Fibroblast of gingiva (primary cell): ENCODE results near the gene ZNF839.
"Not testable (repeated sequence)": the region's sequence is repeated elsewhere in the genome, so short reads cannot be mapped to it uniquely, and the experiment has no call there.

Experiments
- DNase-seq: peaks from one replicate; pipeline ENCODE4 v3.0.0-alpha.2; 2011; ENCODE audit warnings: low read depth

Gene ZNF839

GRCh38 chr14:102314242-102315011, 5.1 kb upstream of the ZNF839 start:
- DNase-seq = peak; percentile 77

DNA sequence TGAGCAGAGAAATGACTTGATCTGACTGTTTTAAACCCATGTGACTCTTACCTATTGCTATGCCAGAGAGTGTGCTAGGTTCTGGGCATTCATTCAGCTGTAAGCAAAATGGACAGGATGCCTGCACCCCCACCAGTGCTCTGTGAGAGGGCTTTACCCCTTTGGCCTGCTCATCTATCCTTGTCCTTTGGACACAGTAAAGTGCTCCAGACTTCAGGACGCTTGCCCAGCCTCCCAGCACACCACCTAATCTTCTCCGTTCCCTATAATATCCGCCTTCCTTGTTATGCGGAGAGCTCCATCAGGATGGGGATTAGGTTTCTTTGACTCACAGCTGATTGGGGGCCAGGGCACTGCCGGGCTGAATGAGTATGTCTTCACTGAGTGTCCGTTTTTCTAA, 4.4 kb upstream of the ZNF839 start:
- DNase-seq = no peak

DNA sequence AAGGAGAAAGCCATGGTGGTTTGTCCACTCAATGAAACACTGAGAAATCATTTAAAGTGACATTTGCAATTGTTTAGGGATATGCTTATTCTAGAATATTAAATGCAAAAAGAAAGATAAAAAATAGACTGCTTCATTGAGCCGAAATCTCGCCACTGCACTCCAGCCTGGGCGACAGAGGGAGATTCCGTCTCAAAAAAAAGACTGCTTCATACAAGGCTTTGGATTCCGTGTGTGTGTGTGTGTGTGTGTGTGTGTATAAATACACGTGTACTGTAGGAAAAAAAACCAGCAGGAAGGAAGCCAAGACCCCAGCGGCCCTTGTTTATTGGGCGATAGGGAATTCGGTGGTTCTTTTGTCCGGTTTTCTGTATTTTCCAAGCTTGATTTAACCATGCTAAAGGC, 3.2 kb upstream of the ZNF839 start:
- peak; percentile 74 for DNase-seq

DNA sequence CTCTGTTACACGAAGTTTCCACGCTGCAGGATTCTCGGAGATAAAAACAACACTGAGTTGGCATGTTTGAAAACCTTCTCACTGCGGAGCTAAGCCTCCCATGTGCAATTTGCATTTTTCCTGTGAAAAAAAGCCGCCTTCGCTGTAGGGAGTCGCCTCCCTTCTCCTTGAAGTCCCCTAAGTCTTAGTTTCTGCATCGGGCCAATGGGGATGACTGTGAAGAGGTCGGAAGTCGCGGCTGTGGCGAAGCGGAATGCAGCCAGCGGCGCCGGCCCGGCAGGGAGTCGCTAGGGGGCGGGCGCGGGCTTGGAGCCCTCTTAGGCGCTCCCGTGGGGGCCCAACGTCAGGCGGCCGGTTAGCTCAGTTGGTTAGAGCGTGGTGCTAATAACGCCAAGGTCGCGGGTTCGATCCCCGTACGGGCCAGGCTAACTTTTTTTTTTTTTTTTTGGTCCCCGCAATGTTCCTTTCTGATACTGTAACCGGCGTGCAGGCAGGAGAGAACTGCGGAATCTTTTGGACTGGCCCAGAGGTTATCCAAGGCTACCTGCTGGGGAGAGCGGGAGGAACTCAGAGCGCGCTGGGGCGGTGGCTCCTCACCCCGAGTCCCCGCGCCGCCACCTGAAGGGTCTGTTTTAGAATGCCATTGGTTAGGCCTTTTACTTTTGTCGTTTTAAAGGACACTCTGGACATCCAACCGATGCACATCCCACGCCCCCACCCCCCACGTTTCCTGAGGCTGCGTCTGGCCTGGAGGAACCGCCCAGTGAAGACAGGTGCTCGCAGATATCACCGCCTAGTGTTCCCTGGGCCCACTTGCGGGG, 2.6 kb upstream of the ZNF839 start:
- DNase-seq = peak; percentile 90

GRCh38 chr14:102317564-102318248, 1.8 kb upstream of the ZNF839 start:
- no peak for DNase-seq

GRCh38 chr14:102318781-102319276, 717 bp upstream of the ZNF839 start:
- DNase-seq = no peak

DNA sequence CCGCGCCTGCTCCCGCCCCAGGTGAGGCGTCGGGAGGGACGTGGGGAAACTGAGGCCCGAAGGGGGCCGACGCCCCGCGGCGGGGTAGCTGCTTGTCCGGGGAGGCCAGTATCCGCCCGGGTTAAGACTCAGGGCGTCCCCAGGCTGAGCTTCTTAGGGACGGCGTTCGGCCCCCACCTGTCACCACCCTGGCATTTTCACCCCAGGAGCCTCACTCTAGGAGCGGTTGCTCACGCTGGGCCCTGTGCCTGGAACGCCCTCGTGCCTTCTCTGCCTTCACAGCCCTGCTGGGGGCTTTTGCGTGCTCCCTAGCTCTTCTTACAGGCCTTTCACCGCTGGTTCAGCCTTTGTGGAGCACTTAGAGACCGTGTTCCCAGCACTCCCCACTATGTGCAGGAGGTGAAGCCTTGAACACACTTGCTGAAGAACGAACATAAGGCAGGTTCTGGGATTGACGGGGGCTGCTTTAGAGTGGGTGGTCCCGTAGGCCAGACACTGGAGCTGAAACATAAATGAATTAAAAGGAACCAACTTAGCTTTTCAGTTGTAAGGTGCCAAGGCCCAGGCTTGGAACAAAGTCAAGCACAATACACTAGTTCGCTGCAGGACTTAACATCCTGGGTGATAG, 601 bp downstream of the ZNF839 start:
- DNase-seq = peak; percentile 44

DNA sequence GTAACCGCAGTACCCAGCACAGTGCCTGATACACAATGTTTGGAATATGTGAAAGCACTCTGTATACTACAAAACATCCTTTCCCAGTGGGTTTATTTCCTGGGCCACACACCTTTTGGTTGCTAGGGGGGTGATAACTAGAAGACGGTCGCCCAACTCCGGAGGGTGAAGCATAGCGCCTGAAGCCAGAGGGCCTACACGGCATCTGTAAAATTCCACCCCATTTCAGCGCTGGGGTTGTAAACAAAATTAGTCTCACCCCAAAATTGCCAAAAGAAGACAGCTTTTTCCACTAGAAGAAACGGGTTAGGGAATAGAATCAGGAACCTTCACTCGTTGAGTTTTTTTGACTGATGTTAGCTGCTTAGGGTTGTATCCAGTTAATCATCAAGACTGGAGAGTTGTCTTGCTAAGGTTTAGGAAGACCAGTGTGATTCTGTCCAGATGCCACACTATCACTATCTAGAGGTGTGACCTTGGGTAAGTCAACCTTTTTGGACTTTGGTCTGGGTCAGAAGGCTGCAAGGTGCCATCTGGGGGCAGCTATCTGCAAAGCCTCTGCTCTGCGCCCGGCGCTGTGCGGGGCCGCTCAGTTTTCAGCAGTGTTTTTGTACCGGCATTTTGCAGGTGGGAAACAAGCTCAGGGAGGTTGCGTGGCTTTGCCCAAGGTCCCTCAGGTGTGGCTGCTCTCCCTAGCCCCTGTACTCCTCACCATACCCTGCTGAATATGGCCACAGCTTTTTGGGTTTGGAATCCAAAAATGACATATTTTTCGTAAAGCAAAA, 1.3 kb downstream of the ZNF839 start:
- DNase-seq = no peak

- DNase-seq = no peak
These were observed 2.2 kb downstream of the ZNF839 start for GRCh38 chr14:102321456-102322422.

GRCh38 chr14:102323102-102323501, 3.6 kb downstream of the ZNF839 start:
- peak; percentile 89 for DNase-seq

DNA sequence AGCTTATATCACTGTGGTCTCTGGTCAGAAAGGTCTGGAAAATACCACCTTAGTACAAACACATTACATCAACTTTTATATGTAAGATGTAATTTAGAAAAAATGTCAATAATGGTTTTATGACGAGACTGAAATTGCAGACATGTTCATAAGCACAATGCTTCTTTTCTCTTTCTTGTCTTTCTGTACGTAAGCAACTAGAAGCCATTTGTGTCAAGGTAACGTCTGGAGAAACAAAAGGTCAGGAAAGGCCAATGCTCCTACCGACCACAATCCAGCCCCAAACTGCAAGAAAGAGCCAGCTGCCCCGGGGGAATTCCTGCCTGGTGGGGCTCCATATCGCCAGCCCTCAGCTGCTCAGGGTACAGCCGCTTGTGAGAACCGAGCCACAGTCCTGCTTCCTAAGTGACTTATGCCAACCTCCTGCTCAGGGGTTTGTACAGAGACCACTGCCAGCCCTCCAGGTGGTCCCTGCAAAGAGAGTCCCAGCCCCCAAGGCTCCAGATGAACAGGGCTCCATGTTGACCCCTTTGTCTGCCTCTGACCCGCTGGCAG, 6.3 kb downstream of the ZNF839 start:
- DNase-seq = no peak

- no peak for DNase-seq
These were observed 7.0 kb downstream of the ZNF839 start for GRCh38 chr14:102326583-102326982.

DNA sequence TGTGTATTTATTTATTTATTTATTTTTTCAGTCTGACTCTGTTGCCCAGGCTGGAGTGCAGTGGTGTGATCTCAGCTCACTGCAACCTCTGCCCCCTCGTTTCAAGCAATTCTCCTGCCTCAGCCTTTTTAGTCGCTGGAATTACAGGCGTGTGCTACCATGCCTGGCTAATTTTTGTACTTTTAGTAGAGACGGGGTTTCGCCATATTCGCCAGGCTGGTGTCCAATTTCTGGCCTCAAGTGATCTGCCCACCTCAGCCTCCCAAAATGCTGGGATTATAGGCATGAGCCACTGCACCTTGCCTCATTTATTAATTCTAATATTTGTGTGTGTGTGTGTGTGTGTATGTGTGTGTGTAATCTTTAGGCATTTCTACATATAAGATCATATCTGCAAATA, 9.8 kb downstream of the ZNF839 start:
- DNase-seq = not testable (repeated sequence)

DNA sequence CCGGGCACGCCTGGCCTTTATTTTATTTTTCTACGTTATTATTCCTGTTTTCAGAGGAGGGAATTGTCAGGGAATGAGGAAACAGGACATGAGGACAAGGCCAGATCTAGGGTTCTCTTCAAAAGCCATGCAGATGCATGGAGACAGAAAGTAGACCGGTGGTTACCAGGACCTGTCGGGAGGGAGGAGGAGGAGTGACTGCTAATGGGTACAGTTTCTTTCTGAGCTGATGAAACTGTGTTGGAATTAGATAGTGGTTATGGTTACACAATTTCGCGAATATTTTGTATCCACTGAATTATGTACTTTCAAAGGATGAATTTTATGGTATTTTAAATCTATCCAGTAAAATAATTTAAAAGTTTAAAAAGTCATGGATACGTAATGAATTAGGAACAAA, 11.3 kb downstream of the ZNF839 start:
- DNase-seq = no peak

DNA sequence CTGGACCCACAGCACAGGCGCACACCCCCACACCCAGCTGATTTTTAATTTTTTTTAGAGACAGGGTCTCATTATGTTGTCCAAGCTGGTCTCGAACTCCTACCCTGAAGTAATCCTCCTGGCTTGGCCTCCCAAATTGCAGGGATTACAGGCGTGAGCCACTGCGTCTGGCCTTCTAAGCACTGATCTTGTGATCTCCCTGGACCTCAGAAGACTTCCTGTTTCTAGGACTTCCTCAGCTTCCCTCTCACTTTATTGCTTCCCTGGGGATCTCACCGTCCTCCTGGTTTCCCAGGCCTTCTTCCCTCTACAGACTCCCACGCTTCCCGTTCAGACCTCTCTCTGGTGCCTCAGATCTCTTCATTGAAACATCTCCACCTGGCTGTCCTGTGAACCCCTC, 13.8 kb downstream of the ZNF839 start:
- no peak for DNase-seq

- DNase-seq = no peak
These were observed 14.5 kb downstream of the ZNF839 start for GRCh38 chr14:102333795-102334705.

GRCh38 chr14:102335163-102335562, 15.6 kb downstream of the ZNF839 start:
- no peak for DNase-seq

DNA sequence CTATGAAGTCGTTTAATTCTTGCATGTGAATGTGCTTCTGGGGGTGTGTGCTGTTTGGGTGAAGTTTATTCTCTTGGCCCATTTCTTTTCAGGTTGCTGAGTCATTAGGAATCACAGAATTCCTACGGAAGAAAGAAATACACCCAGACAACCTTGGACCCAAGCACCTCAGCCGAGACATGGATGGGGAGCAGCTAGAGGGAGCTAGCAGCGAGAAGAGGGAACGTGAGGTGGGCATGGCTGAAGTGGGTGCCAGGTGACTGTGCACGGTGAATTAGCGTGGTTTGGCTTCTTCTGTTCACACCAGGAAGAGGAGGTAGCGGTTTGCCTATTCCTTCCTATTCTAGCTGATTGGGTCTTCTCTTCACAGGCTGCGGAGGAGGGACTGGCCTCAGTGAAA, 19.2 kb downstream of the ZNF839 start:
- DNase-seq = no peak

- no peak for DNase-seq
These were observed 22.0 kb downstream of the ZNF839 start for GRCh38 chr14:102341566-102341965.
